ENCODE results near the gene POLD2.

The POLD2 gene

DNA sequence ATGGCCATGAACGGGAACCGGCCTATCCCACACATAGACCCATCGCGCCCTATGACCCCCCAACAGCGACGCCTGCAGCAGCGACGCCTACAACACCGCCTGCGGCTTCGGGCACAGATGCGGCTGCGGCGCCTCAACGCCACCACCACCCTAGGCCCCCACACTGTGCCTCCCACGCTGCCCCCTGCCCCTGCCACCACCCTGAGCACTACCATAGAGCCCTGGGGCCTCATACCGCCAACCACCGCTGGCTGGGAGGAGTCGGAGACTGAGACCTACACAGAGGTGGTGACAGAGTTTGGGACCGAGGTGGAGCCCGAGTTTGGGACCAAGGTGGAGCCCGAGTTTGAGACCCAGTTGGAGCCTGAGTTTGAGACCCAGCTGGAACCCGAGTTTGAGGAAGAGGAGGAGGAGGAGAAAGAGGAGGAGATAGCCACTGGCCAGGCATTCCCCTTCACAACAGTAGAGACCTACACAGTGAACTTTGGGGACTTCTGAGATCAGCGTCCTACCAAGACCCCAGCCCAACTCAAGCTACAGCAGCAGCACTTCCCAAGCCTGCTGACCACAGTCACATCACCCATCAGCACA is 9.5 kb downstream of the POLD2 start:
- TF ChIP-seq ZFX (IDR thresholded peaks at IDR 0.05): no peak
- TF ChIP-seq, protein P1, sequence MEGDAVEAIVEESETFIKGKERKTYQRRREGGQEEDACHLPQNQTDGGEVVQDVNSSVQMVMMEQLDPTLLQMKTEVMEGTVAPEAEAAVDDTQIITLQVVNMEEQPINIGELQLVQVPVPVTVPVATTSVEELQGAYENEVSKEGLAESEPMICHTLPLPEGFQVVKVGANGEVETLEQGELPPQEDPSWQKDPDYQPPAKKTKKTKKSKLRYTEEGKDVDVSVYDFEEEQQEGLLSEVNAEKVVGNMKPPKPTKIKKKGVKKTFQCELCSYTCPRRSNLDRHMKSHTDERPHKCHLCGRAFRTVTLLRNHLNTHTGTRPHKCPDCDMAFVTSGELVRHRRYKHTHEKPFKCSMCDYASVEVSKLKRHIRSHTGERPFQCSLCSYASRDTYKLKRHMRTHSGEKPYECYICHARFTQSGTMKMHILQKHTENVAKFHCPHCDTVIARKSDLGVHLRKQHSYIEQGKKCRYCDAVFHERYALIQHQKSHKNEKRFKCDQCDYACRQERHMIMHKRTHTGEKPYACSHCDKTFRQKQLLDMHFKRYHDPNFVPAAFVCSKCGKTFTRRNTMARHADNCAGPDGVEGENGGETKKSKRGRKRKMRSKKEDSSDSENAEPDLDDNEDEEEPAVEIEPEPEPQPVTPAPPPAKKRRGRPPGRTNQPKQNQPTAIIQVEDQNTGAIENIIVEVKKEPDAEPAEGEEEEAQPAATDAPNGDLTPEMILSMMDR (conservative IDR thresholded peaks at IDR 0.05): no peak
- H3K27ac ChIP-seq: no peak overlapping the region

- peak overlapping the region; percentile 5; the same call in 1 of the 2 replicates for H3K27ac ChIP-seq
- TF ChIP-seq, protein P1 (conservative IDR thresholded peaks at IDR 0.05): no peak
- no peak for TF ChIP-seq ZFX (IDR thresholded peaks at IDR 0.05)
Measured at GRCh38 chr7:44112997-44113763, 10.2 kb downstream of the POLD2 start.

- no peak for TF ChIP-seq ZFX (IDR thresholded peaks at IDR 0.05)
- TF ChIP-seq, protein P1 (conservative IDR thresholded peaks at IDR 0.05): no peak
- peak overlapping the region; percentile 5; the same call in 1 of the 2 replicates for H3K27ac ChIP-seq
Measured at GRCh38 chr7:44112231-44112996, 10.9 kb downstream of the POLD2 start.

GRCh38 chr7:44111761-44112160 is 11.6 kb downstream of the POLD2 start:
- TF ChIP-seq, protein P1 (conservative IDR thresholded peaks at IDR 0.05): no peak
- no peak for TF ChIP-seq ZFX (IDR thresholded peaks at IDR 0.05)
- no peak overlapping the region for H3K27ac ChIP-seq

DNA sequence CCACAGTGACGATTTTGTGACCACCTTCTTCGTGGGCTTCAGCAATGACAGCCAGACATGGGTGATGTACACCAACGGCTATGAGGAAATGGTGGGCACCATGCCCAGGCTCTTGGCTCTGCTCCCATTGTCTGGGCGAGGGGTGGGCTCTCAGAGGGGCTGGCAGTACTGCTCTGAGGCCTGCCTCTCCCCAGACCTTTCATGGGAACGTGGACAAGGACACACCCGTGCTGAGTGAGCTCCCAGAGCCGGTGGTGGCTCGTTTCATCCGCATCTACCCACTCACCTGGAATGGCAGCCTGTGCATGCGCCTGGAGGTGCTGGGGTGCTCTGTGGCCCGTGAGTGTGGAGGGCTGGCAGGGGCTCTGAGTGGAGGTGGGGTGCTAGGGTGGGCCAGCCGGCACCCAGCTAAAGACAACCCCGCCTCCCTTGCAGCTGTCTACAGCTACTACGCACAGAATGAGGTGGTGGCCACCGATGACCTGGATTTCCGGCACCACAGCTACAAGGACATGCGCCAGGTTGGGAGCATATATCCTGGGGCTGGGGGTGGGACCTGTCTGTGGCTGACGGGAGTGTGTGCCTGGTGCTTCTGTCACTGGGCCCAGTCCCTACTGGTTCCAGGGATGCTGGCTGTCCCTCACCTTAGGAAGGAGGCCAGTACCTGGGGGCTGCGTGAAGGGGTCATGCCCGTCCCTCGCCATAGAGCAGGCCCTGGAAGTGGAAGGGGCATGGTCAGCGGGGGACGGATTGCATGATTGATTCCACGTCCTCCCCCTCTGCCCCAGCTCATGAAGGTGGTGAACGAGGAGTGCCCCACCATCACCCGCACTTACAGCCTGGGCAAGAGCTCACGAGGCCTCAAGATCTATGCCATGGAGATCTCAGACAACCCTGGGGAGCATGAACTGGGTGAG is 12.4 kb downstream of the POLD2 start:
- TF ChIP-seq ZFX (IDR thresholded peaks at IDR 0.05): no peak
- TF ChIP-seq, protein P1 (conservative IDR thresholded peaks at IDR 0.05): no peak
- H3K27ac ChIP-seq: no peak overlapping the region

GRCh38 chr7:44109991-44110390 is 13.4 kb downstream of the POLD2 start:
- TF ChIP-seq ZFX (IDR thresholded peaks at IDR 0.05): no peak
- TF ChIP-seq, protein P1 (conservative IDR thresholded peaks at IDR 0.05): no peak
- H3K27ac ChIP-seq: no peak overlapping the region

Data from C4-2B (cell line).